Endothelial cell of umbilical vein (primary cell): ENCODE results near the gene MAPK6. TPM values are rescaled to one million over a fixed set of nuclear protein-coding genes. Genes with fewer than 3 reads are reported as not detected.
A peak's percentile ranks its signal among the peaks of the same experiment; 100 is the strongest.

Experiments
- BruUV-seq: library from RNA; stranded (reverse); fragments of 400-500 nt; replicated peaks from 2 replicates; lab custom pipeline; 2021; lab: Mats Ljungman, UMichigan
- CTCF ChIA-PET: fragments of 300-600, 350-600 bp; sonication (Branson Sonifier 250); formaldehyde crosslinking; loops from one replicate; lab custom pipeline; 2021; ENCODE audit warnings: antibody characterized with exemption, inconsistent platforms; lab: Charles Lee
- POLR2A ChIA-PET: fragments of 300-600, 350-600 bp; sonication (Branson Sonifier 250); formaldehyde crosslinking; loops from one replicate; lab custom pipeline; 2021; ENCODE audit warnings: antibody characterized with exemption, inconsistent platforms; lab: Charles Lee
- DNase-seq: peaks from one replicate; pipeline ENCODE4 v3.0.0-alpha.2; 2011; ENCODE audit warnings: low read depth, low spot score
- FAIRE-seq: peaks from 2 replicates; lab custom pipeline; 2011; peaks lifted over from hg19 to GRCh38; lab: Jason Lieb, UNC
- H2AFZ ChIP-seq: 2 replicates; pipeline ENCODE4 v1.6.0; 2012; ENCODE audit warnings: low read depth, low read length, control low read depth, inconsistent platforms
- H3K27ac ChIP-seq: 2 replicates; pipeline ENCODE4 v1.5.1; 2011; ENCODE audit warnings: low read depth, mild to moderate bottlenecking, control low read depth, low read length, moderate library complexity; ENCODE audit not compliant: insufficient read depth
- H3K27me3 ChIP-seq, 2 experiments: 2 replicates each; pipeline versions ENCODE4 v1.6.0 to v1.6.1; 2011; ENCODE audit warnings: low read length in 2 of 2, mixed read lengths in 1 of 2; ENCODE audit not compliant: control insufficient read depth in 2 of 2, insufficient read depth in 2 of 2
- H3K36me3 ChIP-seq, 2 experiments: 2 replicates in 1 of 2; 3 replicates in 1 of 2; pipeline ENCODE4 v1.5.1; 2011; ENCODE audit warnings: low read length in 2 of 2, mild to moderate bottlenecking in 1 of 2, moderate library complexity in 1 of 2; ENCODE audit not compliant: control insufficient read depth in 2 of 2, insufficient read depth in 2 of 2; ENCODE audit errors: extremely low read depth in 1 of 2
- H3K4me1 ChIP-seq: 3 replicates; pipeline ENCODE4 v1.5.1; 2011; ENCODE audit warnings: mild to moderate bottlenecking, low read length; ENCODE audit not compliant: control insufficient read depth, insufficient read depth; ENCODE audit errors: extremely low read depth
- H3K4me2 ChIP-seq: 2 replicates; pipeline ENCODE4 v1.6.1; 2011; ENCODE audit warnings: low read length, control low read depth, mixed read lengths; ENCODE audit not compliant: insufficient read depth
- H3K4me3 ChIP-seq, 3 experiments: fragments of 200-600 bp in 1 of 3; sonication (generic), shearing (Covaris generic) in 1 of 3; replicated peaks in 1 of 3; 2 replicates each; pipeline ENCODE4 v1.5.1; 2011 to 2016; ENCODE audit warnings: control low read depth in 3 of 3, low read length in 3 of 3, mild to moderate bottlenecking in 2 of 3, inconsistent platforms in 1 of 3, low read depth in 1 of 3, moderate library complexity in 1 of 3; ENCODE audit not compliant: insufficient read depth in 1 of 3
- H3K79me2 ChIP-seq: 2 replicates; pipeline ENCODE4 v1.6.0; 2012; ENCODE audit warnings: low read length, inconsistent platforms; ENCODE audit not compliant: control insufficient read depth, insufficient read depth
- H3K9ac ChIP-seq: replicated peaks from 2 replicates; pipeline ENCODE3; 2011; ENCODE audit warnings: low read length, control low read depth; ENCODE audit not compliant: insufficient read depth; ENCODE audit errors: extremely low read depth
- H3K9me1 ChIP-seq: replicated peaks from 3 replicates; pipeline ENCODE4 v1.6.0; 2011; ENCODE audit warnings: mild to moderate bottlenecking, low read length; ENCODE audit not compliant: control insufficient read depth, insufficient read depth; ENCODE audit errors: extremely low read depth
- H3K9me3 ChIP-seq: replicated peaks from 2 replicates; pipeline ENCODE4 v1.5.1; 2012; ENCODE audit warnings: low read length, inconsistent platforms; ENCODE audit not compliant: control insufficient read depth, insufficient read depth
- H4K20me1 ChIP-seq: replicated peaks from 2 replicates; pipeline ENCODE3; 2011; ENCODE audit warnings: mild to moderate bottlenecking, low read length; ENCODE audit not compliant: control insufficient read depth, insufficient read depth; ENCODE audit errors: extremely low read depth
- CTCF ChIP-seq, 2 donors: IDR thresholded peaks; 1 replicate in 1 of 2; 2 replicates in 1 of 2; pipeline ENCODE4 v1.5.1; 2011; ENCODE audit warnings: low read length in 2 of 2, mild to moderate bottlenecking in 2 of 2, moderate library complexity in 2 of 2, control low read depth in 1 of 2, inconsistent platforms in 1 of 2, low read depth in 1 of 2; ENCODE audit not compliant: insufficient read depth in 1 of 2; ENCODE audit errors: extremely low read depth in 1 of 2
- EZH2 ChIP-seq: IDR thresholded peaks from 2 replicates; pipeline ENCODE4 v1.6.1; 2012; ENCODE audit warnings: borderline replicate concordance, low read depth, mild to moderate bottlenecking, moderate library complexity, low read length, inconsistent platforms; ENCODE audit not compliant: severe bottlenecking
- JUN ChIP-seq: IDR thresholded peaks from 2 replicates; pipeline ENCODE4 v1.6.1; 2011; ENCODE audit warnings: borderline replicate concordance, low read depth; ENCODE audit not compliant: insufficient read length, insufficient read depth
- MAX ChIP-seq: IDR thresholded peaks from 2 replicates; pipeline ENCODE4 v1.6.1; 2011; ENCODE audit not compliant: insufficient read depth, insufficient read length
- POLR2A ChIP-seq: IDR thresholded peaks from 2 replicates; pipeline ENCODE4 v1.6.1; 2012; ENCODE audit warnings: low read depth, mild to moderate bottlenecking, control low read depth, low read length
- dilution Hi-C: fragments of 300-500 bp; cut with MboI; formaldehyde crosslinking; loops from one replicate; pipeline ENCODE4 v1.15.0; 2019; ENCODE audit warnings: low sequenced_read_pairs; ENCODE audit not compliant: extremely low pct_ligation_motif_present
- intact Hi-C: fragments of 100-400 bp; cut with micrococcal nuclease; formaldehyde crosslinking; loops from one replicate; pipeline ENCODE4 v1.10.0; 2022
- polyA plus RNA-seq, 4 experiments: library from polyadenylated mRNA; depleted of rRNA in 3 of 4; stranded (reverse) in 3 of 4; unstranded in 1 of 4; fragments of >200 nt; gene quantifications; 2 replicates each; pipeline versions ENCODE4 v1.2.1 to v1.2.3, GENCODE V29; 2011 to 2012; ENCODE audit warnings: missing spikeins in 1 of 4
- total RNA-seq: library from RNA; stranded (reverse); gene quantifications from 2 replicates; pipeline ENCODE4 v1.2.3, GENCODE V29; 2021

MAPK6 gene
- total and polyA plus RNA-seq, 2 donors (not counting 3 experiments of a cell fraction or from before 2014, with no cell fraction given), result 10.9 to 37.4 TPM

GRCh38 chr15:52094811-52095584, 76.0 kb downstream of the MAPK6 start:
- H3K4me1 ChIP-seq, result peaks cover 34% of the 10 kb centered on the region
- no TSS peak for BruUV-seq
- CTCF ChIA-PET, result interaction anchor here (1.7 kb wide), 1 partner anchor 17 kb away, joined by 10 read pairs; no protein-coding TSS in a partner anchor
- TF ChIP-seq MAX, result no peak
- no peak for TF ChIP-seq POLR2A
- TF ChIP-seq EZH2, result no peak
- TF ChIP-seq CTCF (IDR thresholded peaks at IDR 0.05; ENCODE audit: extremely low read depth in 1 of 2, insufficient read depth in 1 of 2, low read depth in 1 of 2, low read length in 2 of 2), result no peak
- TF ChIP-seq JUN, result no peak
- H3K27ac ChIP-seq, result peak overlapping the region; percentile 99
- no peak overlapping the region for H2AFZ ChIP-seq
- no peak overlapping the region for H3K4me3 ChIP-seq
- H3K79me2 ChIP-seq, result no peaks in the 10 kb centered on the region
- DNase-seq (no peak), FAIRE-seq (no peak)
- POLR2A ChIA-PET, result no interaction called here
- H3K36me3 ChIP-seq, result no peaks in the 10 kb centered on the region
- no peaks in the 10 kb centered on the region for H3K27me3 ChIP-seq
- no peaks in the 10 kb centered on the region for H4K20me1 ChIP-seq
- H3K9me3 ChIP-seq, result no peaks in the 10 kb centered on the region
- H3K9ac ChIP-seq, result no peak overlapping the region
- dilution Hi-C loops, result no loop called here
- intact Hi-C loops, result loop anchor here (2.0 to 5.0 kb wide), 2 partner anchors 44 to 113 kb away; no protein-coding TSS in a partner anchor
- no peaks in the 10 kb centered on the region for H3K9me1 ChIP-seq
- H3K4me2 ChIP-seq, result peak overlapping the region; percentile 57
